Stimulated activated CD4-positive, alpha-beta T cell treated with anti-CD3 and anti-CD28 coated beads, TNF-alpha, amount 100 ng/mL, for 48 hours (primary cell): ENCODE results near the gene RNF41.
"Not testable (repeated sequence)": the region's sequence is repeated elsewhere in the genome, so short reads cannot be mapped to it uniquely, and the experiment has no call there.

Experiments used
- DNase-seq, 3 donors: peaks; one replicate each; pipeline ENCODE4 v3.0.0-alpha.2; 2020; ENCODE audit warnings: low read depth in 3 of 3

RNF41 gene

DNA sequence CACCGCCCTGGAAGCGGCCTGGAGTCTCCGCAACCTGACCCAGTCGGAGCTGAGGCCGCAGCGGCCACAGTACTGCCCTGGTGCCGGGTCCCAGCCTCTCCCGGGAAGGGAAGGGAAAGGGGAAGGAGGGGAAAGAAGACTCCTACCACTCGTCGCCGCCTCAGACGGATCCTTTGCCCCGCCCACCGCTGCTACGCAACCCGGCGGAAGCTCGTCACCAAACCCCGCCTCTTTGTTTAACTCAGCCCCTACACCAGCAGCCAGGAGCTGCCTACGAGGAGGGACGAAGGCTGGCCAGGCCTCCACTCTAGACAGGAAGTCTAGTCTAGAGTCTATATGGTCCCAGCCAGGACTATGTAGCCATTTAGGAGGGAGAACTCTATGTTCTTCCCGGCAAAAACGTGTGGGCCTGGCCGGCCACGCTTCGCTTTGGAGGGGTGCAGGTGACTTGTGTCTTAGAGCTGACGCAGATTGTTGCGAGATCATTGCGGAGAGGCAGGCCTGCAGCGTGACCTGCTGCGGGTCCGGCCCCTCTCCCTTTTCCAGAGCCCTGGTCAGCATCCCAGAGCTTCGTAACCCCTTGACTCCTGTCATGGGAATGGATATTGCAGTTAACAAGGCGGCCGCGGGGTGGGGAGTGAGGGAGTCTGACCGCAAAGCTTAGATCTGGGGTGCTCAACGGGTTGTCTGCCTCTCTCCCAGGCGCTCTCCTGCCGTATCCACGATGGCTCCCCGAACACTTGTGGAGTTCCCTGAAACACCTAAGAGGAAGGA, at the start of gene RNF41:
RNF41 (minus strand) TSS at position 166 of the 774 bp plus-strand sequence. CDS start 7,875 bp downstream, outside the sequence.
- DNase-seq: peak; percentile 81 to 91 (median 81)

GRCh38 chr12:56271031-56271430, 49.3 kb upstream of the RNF41 start:
- DNase-seq: no peak

GRCh38 chr12:56267443-56268071, 45.8 kb upstream of the RNF41 start:
- DNase-seq: no peak

DNA sequence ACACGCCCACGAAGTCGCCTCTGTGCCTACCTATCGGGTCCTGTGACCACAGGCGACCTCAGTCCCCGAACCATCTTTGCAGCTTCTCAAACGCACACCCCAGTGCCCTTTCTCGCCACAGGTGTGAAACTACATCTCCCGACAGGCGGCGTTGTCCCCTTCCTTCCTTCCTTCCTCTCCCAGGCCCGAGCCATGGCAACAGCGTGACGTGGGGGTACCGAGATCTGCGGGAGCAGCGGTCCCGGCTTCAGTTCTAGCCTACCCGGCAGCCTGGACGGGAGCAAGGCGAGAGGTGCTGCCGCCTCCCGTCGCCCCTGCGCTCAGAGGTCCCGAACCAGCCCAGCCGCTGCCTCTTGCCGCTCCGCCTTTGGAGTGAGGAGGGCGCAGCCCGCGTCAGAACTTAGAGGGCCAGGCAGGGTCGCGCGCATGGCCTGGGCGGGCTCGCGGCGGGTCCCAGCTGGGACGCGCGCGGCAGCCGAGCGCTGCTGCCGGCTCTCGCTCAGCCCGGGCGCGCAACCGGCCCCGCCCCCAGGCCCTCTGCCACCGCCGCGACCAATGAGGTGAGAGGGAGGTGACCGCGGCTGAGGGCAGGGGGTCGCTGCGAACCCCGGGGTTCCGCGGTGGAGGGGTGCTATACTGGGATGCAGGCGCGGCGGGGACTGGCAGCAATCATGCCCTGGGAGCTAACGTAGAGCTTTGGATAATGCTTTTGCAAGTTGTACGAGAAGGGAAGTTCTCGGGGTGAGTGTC, 45.1 kb upstream of the RNF41 start, which contains the start of gene COQ10A:
COQ10A (plus strand) TSS at position 250 of the 750 bp plus-strand sequence; CDS start at position 427, 177 bp downstream.
- DNase-seq: peak; percentile 66 to 74 (median 72)

- DNase-seq: not testable (repeated sequence)
These were observed 44.5 kb upstream of the RNF41 start for GRCh38 chr12:56266068-56266692.

DNA sequence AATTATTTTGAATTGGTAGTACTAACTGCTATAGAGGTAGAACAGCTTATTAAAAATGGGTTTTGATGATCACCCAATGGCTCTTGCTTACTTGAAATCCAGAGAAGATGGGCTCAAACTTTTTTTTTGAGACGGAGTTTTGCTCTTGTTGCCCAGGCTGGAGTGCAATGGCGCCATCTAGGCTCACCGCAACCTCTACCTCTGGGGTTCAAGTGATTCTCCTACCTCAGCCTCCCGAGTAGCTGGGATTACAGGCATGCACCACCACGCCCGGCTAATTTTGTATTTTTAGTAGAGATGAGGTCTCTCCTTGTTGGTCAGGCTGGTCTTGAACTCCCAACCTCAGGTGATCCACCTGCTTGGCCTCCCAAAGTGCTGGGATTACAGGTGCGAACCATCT, 41.2 kb upstream of the RNF41 start:
- not testable (repeated sequence) for DNase-seq

GRCh38 chr12:56261503-56262232, 39.9 kb upstream of the RNF41 start:
- no peak for DNase-seq

- DNase-seq: no peak
These were observed 39.2 kb upstream of the RNF41 start for GRCh38 chr12:56260921-56261320.

DNA sequence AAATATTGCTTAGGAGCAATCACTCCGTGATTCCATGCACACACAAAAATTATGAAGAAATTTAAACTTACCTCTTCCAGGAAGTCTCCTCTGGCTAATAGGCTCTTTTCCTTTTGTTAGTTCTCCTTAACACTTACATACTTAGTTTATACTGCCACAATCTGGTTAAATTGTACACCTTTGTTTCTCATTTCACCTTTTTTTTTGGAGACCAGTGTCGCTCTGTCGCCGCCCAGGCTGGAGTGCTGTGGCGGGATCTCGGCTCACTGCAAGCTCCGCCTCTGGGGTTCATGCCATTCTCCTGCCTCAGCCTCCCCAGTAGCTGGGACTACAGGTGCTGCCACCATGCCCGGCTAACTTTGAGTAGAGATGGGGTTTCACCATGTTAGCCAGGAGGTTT, 38.7 kb upstream of the RNF41 start:
- no peak for DNase-seq

GRCh38 chr12:56258820-56259183, 37.1 kb upstream of the RNF41 start:
- DNase-seq: no peak

- peak; percentile 55 to 82 (median 61) for DNase-seq
These were observed 36.5 kb upstream of the RNF41 start, which contains the start of gene ANKRD52 for GRCh38 chr12:56258068-56258819. ANKRD52 (minus strand) TSS chr12:56258384; CDS start chr12:56258269, 115 bp downstream.

DNA sequence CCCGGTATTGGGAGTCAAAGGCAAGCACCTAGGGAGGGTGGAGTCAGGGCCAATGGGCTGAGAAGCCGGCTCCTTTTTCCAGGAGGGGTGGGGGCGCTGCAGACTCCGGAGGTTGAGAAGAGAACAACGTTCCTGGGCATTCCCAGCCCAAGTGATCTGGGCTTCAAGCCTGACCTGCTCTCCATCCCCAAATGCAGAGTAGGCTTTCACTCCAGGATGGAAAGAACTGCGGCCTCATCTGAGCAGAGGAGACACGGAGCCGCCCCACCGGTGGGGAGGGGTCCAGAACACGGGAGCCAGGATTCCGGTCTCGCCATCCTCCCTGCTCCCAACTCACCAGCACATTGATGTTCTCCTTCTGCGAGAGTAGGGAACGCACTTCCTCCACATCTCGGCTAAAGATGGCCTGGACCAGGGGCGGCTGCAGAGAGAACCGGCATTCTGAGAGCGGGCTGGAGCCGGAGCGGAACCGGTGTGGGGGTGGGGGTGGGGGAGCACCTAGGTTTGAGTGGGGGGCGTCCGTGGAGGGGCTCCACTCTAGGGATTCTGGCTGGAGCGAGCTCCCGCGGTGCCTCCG, 35.9 kb upstream of the RNF41 start:
- DNase-seq: no peak

GRCh38 chr12:56257071-56257470, 35.3 kb upstream of the RNF41 start:
- DNase-seq: no peak

DNA sequence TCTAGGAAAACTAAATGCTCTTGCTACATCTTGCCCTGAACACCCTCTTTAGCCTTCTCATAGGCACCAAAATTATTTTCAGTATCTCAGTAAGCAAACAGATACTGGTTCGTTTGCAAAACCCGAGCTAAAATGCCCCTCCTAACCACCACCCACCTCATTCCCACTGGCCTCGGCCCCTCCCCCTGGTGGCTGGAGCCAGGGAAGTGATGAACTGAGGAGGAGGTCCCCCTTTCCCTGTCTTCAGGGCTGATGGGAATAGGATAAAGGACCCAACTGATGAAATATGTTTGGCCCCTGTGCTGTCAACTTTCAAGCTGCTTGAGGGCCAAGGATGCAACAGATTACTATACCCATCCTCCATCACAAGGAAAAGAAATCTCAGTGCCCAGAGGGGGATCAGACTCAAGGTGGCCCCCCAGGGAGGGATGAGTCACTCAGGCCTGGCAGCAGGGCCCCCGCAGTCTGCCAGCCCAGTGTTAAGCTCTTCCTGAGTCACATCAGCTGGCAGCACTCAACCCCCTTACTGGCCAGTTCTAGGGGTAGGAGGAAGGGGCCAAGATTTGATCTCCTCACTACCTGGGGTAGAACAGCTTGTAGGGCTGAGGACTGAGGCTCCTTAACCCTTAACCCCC, 34.7 kb upstream of the RNF41 start:
- no peak for DNase-seq

- DNase-seq: no peak
These were observed 33.9 kb upstream of the RNF41 start for GRCh38 chr12:56255671-56256070.

GRCh38 chr12:56253091-56253490, 31.4 kb upstream of the RNF41 start:
- no peak for DNase-seq

DNA sequence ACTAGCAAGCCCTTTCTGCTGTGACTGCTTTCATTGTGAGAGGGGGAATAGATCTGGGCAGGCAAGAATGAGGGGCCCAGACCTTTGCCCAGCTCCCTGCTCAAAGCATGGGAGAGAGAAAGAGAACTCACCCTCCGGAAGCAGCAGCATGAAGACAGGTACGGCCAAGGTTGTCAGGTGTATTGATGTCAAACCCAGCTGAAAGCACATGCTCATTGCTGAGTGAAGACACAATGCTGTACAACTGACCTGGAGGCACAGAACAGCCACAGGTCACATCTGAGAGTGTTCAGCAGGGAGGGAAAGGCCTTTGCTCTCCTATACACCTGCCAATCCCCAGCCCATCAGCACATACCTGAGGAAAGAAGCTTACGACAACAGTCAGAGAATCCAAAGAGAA, 30.9 kb upstream of the RNF41 start:
- DNase-seq: no peak

- no peak for DNase-seq
These were observed 27.0 kb upstream of the RNF41 start for GRCh38 chr12:56248711-56249110.

- DNase-seq: no peak
These were observed 26.2 kb upstream of the RNF41 start for GRCh38 chr12:56247923-56248322.

GRCh38 chr12:56244494-56244893, 22.8 kb upstream of the RNF41 start:
- no peak for DNase-seq
